ENCODE measurements around the gene SH2B3. TPM values are rescaled to one million over a fixed set of nuclear protein-coding genes. Genes with fewer than 3 reads are reported as not detected.
A peak's percentile ranks its signal among the peaks of the same experiment; 100 is the strongest.

The SH2B3 gene
- total and polyA plus RNA-seq, 9 of the 15 experiments (the other 6 are each of a cell fraction or from before 2014, with no cell fraction given), result 10.8 to 75.3 (median 37.4) TPM

DNA sequence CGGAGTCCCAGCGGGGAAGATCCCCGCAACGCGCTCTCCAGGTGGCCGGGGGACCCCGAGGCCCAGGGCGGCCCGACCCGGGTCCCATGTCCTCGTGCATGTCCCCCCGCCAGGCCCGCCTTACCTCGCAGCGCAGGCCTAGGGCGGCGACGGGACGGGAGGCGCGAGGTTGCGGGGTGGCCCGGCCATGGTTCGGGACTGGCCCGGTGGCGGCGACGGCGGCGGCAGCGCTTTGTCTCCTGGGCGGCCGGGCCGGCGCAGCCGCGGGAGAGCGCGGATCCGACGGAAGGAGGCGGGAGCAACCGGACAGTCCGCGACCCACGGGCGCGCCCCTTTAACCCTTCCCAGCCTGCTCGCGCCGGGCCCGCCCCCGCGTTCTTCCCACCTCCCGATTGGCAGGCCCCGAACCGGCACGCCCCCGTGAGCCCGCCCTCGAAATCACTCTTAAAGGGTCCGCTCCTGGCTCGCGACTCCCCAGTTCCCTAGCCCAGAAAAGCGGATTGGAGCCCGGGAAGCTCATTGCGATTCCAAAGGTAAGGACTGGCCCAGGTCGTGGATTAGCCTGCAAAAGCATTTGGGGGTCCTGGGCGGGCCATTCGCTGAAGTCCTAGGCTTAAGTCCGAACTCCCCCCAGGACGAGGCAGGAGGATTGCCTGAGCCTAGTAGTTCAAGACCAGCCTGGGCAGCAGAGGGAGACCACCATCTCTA, 36.8 kb upstream of the SH2B3 start, which contains the start of gene PHETA1 (continued):
- TF ChIP-seq, protein P1, sequence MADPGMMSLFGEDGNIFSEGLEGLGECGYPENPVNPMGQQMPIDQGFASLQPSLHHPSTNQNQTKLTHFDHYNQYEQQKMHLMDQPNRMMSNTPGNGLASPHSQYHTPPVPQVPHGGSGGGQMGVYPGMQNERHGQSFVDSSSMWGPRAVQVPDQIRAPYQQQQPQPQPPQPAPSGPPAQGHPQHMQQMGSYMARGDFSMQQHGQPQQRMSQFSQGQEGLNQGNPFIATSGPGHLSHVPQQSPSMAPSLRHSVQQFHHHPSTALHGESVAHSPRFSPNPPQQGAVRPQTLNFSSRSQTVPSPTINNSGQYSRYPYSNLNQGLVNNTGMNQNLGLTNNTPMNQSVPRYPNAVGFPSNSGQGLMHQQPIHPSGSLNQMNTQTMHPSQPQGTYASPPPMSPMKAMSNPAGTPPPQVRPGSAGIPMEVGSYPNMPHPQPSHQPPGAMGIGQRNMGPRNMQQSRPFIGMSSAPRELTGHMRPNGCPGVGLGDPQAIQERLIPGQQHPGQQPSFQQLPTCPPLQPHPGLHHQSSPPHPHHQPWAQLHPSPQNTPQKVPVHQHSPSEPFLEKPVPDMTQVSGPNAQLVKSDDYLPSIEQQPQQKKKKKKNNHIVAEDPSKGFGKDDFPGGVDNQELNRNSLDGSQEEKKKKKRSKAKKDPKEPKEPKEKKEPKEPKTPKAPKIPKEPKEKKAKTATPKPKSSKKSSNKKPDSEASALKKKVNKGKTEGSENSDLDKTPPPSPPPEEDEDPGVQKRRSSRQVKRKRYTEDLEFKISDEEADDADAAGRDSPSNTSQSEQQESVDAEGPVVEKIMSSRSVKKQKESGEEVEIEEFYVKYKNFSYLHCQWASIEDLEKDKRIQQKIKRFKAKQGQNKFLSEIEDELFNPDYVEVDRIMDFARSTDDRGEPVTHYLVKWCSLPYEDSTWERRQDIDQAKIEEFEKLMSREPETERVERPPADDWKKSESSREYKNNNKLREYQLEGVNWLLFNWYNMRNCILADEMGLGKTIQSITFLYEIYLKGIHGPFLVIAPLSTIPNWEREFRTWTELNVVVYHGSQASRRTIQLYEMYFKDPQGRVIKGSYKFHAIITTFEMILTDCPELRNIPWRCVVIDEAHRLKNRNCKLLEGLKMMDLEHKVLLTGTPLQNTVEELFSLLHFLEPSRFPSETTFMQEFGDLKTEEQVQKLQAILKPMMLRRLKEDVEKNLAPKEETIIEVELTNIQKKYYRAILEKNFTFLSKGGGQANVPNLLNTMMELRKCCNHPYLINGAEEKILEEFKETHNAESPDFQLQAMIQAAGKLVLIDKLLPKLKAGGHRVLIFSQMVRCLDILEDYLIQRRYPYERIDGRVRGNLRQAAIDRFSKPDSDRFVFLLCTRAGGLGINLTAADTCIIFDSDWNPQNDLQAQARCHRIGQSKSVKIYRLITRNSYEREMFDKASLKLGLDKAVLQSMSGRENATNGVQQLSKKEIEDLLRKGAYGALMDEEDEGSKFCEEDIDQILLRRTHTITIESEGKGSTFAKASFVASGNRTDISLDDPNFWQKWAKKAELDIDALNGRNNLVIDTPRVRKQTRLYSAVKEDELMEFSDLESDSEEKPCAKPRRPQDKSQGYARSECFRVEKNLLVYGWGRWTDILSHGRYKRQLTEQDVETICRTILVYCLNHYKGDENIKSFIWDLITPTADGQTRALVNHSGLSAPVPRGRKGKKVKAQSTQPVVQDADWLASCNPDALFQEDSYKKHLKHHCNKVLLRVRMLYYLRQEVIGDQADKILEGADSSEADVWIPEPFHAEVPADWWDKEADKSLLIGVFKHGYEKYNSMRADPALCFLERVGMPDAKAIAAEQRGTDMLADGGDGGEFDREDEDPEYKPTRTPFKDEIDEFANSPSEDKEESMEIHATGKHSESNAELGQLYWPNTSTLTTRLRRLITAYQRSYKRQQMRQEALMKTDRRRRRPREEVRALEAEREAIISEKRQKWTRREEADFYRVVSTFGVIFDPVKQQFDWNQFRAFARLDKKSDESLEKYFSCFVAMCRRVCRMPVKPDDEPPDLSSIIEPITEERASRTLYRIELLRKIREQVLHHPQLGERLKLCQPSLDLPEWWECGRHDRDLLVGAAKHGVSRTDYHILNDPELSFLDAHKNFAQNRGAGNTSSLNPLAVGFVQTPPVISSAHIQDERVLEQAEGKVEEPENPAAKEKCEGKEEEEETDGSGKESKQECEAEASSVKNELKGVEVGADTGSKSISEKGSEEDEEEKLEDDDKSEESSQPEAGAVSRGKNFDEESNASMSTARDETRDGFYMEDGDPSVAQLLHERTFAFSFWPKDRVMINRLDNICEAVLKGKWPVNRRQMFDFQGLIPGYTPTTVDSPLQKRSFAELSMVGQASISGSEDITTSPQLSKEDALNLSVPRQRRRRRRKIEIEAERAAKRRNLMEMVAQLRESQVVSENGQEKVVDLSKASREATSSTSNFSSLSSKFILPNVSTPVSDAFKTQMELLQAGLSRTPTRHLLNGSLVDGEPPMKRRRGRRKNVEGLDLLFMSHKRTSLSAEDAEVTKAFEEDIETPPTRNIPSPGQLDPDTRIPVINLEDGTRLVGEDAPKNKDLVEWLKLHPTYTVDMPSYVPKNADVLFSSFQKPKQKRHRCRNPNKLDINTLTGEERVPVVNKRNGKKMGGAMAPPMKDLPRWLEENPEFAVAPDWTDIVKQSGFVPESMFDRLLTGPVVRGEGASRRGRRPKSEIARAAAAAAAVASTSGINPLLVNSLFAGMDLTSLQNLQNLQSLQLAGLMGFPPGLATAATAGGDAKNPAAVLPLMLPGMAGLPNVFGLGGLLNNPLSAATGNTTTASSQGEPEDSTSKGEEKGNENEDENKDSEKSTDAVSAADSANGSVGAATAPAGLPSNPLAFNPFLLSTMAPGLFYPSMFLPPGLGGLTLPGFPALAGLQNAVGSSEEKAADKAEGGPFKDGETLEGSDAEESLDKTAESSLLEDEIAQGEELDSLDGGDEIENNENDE (IDR thresholded peaks at IDR 0.05; ENCODE audit: low read depth, low read length), result no peak
- TF ChIP-seq, protein P2, sequence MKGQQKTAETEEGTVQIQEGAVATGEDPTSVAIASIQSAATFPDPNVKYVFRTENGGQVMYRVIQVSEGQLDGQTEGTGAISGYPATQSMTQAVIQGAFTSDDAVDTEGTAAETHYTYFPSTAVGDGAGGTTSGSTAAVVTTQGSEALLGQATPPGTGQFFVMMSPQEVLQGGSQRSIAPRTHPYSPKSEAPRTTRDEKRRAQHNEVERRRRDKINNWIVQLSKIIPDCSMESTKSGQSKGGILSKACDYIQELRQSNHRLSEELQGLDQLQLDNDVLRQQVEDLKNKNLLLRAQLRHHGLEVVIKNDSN (CRISPR knock-in tag; IDR thresholded peaks at IDR 0.05), result no peak
- TF ChIP-seq ZKSCAN8 (CRISPR knock-in tag; IDR thresholded peaks at IDR 0.05) (no peak), RBM34 (IDR thresholded peaks at IDR 0.05; ENCODE audit: borderline replicate concordance, insufficient read depth, low read length) (0 out of 2 replicates have a peak, but pooled peaks have one; percentile 25), STAT5A (IDR thresholded peaks at IDR 0.05; ENCODE audit: borderline replicate concordance, low read length) (no peak), ZNF696 (CRISPR knock-in tag; conservative IDR thresholded peaks at IDR 0.05) (no peak), KLF16 (IDR thresholded peaks at IDR 0.05) (peak; percentile 33; the same call in 1 of the 2 replicates), FOSL1 (tag; conservative IDR thresholded peaks at IDR 0.05) (no peak)
- TF ChIP-seq, protein P3, sequence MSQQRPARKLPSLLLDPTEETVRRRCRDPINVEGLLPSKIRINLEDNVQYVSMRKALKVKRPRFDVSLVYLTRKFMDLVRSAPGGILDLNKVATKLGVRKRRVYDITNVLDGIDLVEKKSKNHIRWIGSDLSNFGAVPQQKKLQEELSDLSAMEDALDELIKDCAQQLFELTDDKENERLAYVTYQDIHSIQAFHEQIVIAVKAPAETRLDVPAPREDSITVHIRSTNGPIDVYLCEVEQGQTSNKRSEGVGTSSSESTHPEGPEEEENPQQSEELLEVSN (IDR thresholded peaks at IDR 0.05; ENCODE audit: borderline replicate concordance in 1 of 2, extremely low read depth in 1 of 2, insufficient read depth in 1 of 2, insufficient read length in 1 of 2, low read depth in 1 of 2, low read length in 1 of 2, poor library complexity in 1 of 2, severe bottlenecking in 1 of 2), result peak; percentile 83 to 87
- TF ChIP-seq, protein P4, sequence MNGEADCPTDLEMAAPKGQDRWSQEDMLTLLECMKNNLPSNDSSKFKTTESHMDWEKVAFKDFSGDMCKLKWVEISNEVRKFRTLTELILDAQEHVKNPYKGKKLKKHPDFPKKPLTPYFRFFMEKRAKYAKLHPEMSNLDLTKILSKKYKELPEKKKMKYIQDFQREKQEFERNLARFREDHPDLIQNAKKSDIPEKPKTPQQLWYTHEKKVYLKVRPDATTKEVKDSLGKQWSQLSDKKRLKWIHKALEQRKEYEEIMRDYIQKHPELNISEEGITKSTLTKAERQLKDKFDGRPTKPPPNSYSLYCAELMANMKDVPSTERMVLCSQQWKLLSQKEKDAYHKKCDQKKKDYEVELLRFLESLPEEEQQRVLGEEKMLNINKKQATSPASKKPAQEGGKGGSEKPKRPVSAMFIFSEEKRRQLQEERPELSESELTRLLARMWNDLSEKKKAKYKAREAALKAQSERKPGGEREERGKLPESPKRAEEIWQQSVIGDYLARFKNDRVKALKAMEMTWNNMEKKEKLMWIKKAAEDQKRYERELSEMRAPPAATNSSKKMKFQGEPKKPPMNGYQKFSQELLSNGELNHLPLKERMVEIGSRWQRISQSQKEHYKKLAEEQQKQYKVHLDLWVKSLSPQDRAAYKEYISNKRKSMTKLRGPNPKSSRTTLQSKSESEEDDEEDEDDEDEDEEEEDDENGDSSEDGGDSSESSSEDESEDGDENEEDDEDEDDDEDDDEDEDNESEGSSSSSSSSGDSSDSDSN (IDR thresholded peaks at IDR 0.05; ENCODE audit: borderline replicate concordance in 1 of 2, low read depth in 2 of 2, low read length in 2 of 2), result 0 out of 4 replicates have a peak, but pooled peaks of 1 of the 2 experiments have one; percentile 58
